ENCODE measurements around the gene VEZF1.
"Not testable (repeated sequence)": the region's sequence is repeated elsewhere in the genome, so short reads cannot be mapped to it uniquely, and the experiment has no call there.

VEZF1 gene

GRCh38 chr17:57968456-57968855, 19.6 kb downstream of the VEZF1 start:
- no peak for TF ChIP-seq CTCF (IDR thresholded peaks at IDR 0.05; ENCODE audit: extremely low read depth, missing control alignments)
- DNase-seq (ENCODE audit: low spot score): no peak

DNA sequence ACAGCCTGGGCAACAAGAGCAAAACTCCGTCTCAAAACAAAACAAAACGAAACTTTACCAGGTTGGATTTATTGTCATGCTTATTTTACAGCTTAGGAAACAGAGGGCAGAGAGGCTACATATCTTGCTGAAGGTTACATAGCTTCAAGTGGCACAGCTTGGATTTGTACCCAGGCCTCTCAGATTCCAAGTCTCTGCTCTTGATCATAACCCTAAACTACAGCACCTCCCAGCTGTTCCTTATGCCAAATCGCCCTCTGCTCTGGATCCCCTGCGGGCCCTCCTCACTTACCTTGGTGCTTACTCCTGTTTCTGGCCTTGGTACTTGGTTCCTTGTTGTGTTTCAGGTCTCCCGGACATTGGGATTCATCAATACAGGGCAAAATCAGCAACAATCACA, 21.2 kb downstream of the VEZF1 start:
- DNase-seq (ENCODE audit: low spot score): no peak
- TF ChIP-seq CTCF (IDR thresholded peaks at IDR 0.05; ENCODE audit: extremely low read depth, missing control alignments): no peak

DNA sequence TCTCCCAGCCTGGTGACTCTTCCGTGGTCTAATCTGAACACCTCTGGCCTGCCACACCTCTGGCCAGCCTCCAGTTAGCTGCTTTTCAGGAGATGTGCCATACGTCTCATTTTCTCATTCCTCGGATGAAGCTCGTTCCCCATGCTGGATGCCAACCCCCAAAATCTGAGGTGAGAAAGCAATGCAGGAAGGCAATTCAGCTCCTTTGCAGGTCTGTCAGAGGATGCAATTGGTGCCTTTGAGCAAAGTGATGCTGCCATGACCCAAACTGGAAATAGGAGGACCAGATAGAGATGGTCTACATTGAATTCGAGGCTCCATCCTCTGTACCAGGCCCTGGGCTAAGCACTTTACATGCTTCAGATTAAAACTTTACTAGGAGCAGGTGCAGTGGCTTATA, 21.8 kb downstream of the VEZF1 start:
- no peak for DNase-seq (ENCODE audit: low spot score)
- TF ChIP-seq CTCF (IDR thresholded peaks at IDR 0.05; ENCODE audit: extremely low read depth, missing control alignments): no peak

DNA sequence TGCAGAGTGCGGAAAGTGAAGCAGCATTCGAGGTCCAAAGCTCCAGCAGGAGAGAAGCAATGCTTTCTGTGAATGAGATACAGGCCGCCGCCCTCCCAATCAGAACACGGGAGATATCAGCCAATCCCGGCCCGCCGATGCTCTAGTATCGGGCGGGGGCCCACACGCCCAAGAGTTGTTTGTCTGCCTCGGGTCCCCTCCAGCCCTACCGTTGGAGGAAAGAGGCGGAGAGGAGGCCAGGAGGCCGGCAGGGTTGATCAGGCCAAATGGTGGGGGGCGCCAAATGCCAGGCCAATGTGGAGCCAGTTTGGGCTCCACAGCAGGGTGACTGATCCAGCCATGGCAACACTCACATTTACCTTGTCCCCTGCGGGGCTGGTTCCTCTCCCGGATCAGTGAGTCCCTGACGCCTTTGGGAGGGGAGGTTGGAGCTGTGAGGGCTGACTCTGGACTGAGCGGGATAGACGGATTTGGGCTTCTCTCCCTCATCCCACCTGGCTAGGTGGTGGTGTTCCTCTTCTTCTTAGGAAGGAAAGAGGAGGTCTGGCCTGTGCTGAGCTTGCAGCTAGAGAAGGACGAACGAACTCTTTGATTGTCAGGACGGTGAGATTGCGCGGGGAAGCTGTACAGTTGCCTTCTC, 22.4 kb downstream of the VEZF1 start:
- no peak for TF ChIP-seq CTCF (IDR thresholded peaks at IDR 0.05; ENCODE audit: extremely low read depth, missing control alignments)
- no peak for DNase-seq (ENCODE audit: low spot score)

- no peak for DNase-seq (ENCODE audit: low spot score)
- no peak for TF ChIP-seq CTCF (IDR thresholded peaks at IDR 0.05; ENCODE audit: extremely low read depth, missing control alignments)
These were observed 24.9 kb downstream of the VEZF1 start for GRCh38 chr17:57963149-57963511.

- TF ChIP-seq CTCF (IDR thresholded peaks at IDR 0.05; ENCODE audit: extremely low read depth, missing control alignments): no peak
- DNase-seq (ENCODE audit: low spot score): no peak
These were observed 25.5 kb downstream of the VEZF1 start for GRCh38 chr17:57962279-57963148.

- TF ChIP-seq CTCF (IDR thresholded peaks at IDR 0.05; ENCODE audit: extremely low read depth, missing control alignments): no peak
- no peak for DNase-seq (ENCODE audit: low spot score)
These were observed 28.1 kb downstream of the VEZF1 start for GRCh38 chr17:57959929-57960328.

DNA sequence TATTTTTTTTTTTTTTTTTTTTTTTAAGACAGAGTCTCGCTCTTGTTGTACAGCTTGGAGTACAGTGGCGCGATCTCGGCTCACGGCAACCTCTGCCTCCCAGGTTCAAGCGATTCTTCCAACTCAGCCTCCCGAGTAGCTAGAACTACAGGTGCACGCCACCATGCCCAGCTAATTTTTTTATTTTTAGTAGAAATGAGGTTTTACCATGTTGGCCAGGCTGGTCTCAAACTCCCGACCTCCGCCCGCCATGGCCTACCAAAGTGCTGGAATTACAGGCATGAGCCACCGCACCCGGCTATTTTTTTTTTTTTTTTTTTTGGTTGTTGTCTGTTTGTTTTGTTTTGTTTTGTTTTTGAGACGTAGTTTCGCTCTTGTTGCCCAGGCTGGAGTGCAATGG, 29.7 kb downstream of the VEZF1 start:
- DNase-seq (ENCODE audit: low spot score): not testable (repeated sequence)
